Measurements from ENCODE around the gene SYT8.

SYT8 gene

GRCh38 chr11:1846453-1846932 is 11.7 kb downstream of the SYT8 start:
- DNase-seq, result no peak

DNA sequence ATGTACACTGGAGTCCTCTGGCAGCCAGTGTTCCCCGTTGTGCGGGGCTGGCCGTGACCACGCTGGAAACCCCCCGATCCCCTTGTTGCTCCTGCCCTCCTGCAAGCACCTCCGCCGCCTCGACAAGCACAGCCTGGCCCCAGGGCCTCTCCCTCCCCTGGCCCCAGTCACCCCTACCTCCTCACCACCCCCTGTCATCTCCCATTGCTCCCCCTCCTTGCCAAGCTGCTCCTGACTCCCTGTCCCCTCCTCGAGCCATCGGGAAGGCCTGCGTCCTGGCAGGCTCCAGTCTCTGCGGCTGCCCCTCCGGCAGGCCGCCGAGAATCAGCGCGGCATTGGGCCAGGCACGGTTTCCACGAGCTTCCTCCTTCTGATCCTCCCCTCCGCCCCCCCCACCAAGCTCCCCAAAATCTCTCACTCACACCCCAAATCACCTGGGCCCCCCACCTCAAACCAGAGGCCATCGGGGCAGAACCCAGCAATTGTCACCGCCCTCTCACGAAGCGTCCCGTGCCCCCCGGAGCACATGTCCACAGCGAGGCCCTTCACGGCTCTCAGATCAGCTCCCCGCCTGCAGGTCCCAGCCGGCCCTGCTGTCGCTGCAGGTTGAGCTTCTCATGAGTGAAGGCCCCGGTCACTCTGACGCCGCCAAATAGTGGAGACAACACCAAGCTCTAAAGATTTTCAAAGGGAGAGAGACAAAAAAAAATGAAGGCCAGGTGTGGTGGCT is 12.4 kb downstream of the SYT8 start:
- DNase-seq, result no peak

GRCh38 chr11:1847926-1848639 is 13.3 kb downstream of the SYT8 start:
- no peak for DNase-seq

GRCh38 chr11:1848640-1849430 is 14.0 kb downstream of the SYT8 start:
- DNase-seq, result no peak

DNA sequence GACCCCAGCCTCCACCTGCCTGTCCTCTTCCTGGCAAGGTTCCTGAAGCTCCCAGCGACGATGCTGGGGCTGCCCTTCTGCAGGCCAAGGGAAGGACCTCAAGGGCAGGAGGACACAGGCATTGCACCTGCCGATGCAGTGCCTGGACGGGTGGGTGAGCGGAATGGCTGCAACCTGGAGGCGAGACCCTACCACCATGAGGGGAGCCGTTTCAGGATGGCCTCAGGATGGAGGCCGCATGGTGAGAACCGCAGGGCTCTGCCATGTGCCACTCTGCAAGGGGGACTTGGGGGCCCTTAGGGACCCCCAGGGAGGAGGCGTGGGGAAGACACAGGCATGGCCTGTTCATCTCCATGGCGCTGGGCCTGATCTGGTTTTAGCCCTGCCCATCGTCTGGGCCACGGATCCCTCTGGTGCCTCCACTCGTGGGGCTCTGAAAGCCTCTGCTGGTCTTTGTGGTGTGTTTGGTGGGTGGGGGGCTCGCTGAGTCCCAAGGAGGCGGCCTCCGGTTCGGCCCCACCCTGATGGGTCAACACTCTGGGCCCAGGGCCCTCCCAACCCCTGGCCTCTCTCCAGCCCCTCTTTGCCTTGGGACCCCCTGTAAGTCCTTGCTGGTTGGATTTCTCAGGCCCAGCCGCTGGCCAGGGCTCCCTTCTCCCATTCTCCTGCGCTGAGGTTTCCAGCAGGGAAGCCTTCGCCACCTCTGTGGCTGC is 16.8 kb downstream of the SYT8 start:
- DNase-seq, result no peak

GRCh38 chr11:1852271-1852876 is 17.6 kb downstream of the SYT8 start:
- DNase-seq, result no peak

DNA sequence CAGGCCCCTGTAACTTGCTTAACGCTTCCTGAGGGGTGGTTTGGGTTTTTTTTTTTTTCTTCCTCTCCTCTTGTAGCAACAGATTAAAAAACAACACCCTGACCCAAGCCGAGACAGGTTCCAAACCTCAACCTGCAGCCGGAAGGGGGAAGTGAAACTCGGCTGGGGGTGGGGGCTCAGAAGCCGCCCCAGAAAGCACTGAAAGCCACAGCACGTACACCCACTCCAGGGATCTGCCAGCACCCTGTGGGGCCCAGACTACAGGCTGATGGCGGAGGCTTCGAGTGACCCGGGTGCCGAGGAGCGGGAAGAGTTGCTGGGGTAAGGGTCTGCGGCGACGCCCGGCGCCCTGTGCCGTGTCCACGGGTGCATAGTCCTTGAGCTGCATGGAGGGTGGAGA is 18.1 kb downstream of the SYT8 start, which contains the start of gene LSP1:
LSP1 (plus strand) TSS at position 208 of the 400 bp plus-strand sequence; CDS start at position 269, 61 bp downstream.
- no peak for DNase-seq

DNA sequence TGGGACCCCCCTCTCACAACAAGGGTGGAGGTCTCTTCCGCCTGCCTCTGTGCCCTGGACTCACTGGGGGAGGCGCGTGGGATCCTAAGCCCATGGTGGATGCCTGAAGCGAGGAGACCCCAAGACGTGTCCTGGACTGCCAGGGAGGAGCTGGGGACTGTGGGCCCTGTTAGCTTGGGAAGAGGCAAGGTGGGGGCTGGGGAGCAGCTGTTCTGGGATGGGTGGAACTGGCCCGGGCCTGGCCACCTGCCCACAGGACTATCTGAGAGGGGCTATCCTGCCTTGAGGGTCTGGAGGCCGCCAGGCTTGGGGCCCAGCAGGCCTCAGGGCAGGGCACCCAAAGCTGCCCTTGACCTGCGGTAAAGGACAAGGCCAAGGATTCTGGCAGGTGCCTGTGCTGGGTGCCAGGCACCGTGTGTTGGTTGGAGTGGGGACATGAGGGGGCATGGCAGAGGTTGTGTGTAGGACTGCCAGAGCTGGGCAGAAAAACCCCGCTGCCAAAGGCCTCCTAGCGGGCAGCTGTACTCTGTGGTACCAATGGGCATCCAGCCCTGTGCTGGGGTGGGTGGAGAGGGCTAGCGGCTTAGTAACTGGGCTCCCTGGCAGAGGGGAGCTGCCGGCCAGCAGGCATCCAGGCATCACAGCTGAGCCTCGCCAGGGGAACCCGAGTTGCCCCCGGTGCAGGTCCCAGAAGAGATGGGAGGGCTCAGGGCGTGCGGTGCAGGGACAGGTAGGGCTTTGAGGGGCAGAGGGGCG is 18.8 kb downstream of the SYT8 start:
- DNase-seq, result no peak

DNA sequence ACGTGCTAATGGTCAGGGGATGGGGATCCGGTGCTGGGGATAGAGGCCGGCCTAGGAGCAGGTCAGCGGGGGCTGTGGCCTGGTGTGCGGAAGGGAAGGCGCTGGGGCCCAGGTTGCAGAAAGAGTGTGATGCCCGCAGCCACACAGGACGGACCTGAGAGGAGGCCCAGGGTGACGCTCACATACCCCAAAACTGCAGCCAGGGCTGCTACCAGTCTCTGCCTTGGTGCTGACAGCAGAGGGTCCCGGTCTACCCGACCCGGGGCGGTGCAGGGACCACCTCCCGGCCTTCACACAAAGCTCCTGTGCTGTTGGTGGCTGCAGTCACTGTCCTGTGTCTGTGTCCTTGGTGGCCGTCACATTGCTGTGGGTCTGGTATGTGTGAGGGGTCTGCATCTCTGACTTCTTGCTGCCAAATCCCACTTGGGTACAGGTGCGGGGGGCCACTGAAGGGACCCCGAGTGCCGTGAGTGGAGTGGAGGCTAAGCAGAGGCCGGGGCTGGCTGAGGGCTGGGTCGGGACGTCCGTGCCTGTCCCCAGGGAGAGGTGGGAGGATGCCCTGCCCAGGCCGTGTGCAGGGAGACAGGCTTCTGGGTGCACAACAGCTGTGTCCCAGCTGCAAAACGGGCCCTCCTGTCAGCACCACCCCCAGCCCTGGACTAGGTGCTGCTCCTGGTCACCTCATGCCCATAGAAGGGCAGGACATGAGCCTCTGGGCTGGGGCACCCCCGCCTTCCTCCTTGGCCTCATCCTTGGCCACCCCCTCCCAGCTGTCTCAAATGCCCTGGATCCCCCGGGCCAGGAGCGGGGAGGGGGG is 19.6 kb downstream of the SYT8 start:
- no peak for DNase-seq

DNA sequence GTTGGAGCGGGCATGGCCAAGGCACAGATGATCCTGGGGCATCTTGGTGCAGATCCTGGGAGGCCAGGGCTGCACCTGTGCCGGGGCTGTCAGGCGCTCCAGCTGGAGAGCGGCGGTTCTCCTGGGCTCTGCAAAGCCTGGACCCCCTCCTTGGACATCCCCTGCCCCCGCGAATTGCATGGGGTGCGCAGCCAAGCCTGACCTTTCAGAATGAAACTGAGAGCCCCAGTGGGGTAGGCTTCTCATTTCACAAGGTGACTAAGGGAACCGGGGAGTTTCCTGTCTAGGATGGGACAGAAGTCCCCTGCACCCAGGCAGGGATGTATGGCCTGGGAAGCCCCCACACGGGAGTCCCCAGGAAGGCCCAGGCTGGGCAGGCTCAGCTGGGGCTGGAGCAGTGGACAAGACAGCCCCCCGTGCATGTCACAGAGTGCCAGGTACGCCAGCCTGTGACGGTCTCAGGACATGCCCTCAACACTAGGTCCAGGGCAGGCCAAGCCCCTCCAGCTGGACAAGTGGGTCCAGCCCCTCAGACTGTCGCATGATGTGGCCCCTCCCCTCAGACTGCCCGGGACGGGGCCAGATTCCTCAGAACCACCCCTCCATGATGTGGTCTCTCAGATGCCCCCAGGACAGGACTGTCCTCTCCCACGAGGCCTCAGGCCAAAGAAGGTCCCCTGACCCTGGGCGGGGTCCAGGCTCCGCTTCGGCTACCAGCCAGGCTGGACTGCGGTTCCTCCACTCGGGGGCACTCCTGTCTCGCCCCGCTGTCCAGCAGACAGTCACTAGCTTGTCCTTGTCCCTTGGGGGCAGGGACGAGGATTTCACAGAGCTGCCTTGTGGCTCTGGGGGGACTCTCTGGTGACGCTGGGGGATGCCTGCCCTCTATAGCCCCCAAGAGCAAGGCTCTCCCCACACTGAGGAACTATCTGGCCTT is 20.4 kb downstream of the SYT8 start:
- no peak for DNase-seq

DNA sequence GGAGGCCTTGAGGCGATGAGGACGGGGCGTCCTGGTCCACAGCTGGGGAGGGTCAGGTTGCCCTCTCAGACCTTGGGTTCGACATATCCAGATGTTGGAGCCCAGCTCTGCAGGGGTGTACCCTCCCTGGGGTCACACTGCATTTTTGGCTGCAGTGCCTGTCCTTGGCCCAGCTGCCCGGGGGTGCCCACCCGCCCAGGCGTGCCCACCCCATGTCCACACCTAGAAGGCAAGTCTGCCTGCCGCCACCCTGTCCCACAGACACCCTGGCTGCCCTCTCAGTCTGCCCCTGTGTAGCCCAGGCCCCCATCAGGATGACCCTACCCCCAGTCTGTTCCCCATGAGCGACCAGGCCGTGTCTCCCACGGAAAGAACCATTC is 21.1 kb downstream of the SYT8 start:
- no peak for DNase-seq

DNA sequence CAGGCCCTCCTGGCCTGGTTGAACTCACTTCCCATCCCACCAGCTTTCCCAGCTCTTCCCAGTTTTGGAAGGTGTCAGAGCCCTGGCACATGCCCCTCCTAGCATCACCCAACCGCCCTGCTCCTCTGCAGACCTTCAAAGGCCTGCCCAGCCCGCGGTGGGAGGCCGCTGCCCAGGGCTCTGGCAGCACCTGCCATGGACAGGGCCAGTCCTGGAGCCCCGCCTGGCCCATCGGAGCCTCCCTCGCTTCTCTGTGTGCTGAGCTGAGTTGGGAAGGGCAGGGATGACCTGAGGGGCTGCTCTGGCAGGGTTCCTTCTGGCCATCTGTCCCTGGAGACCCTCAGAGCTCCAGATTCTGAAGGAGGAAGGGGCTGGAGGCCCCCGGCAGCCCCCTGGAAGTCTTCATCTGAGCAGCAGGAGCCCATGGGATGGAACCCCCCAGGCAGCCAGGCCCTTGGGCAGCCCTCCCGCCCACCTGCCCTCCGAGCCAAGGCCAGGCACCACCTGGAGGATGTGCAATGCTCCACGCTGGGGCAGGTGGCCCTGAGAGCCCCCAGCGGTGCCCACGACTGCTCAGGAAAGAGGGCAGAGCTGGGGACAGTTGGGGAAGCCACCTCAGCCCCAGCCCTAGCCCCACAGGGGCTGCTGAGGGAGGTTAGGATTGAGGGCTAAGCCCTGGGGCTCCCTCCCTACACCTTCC is 21.7 kb downstream of the SYT8 start:
- no peak for DNase-seq

GRCh38 chr11:1857064-1857463 is 22.3 kb downstream of the SYT8 start:
- no peak for DNase-seq

DNA sequence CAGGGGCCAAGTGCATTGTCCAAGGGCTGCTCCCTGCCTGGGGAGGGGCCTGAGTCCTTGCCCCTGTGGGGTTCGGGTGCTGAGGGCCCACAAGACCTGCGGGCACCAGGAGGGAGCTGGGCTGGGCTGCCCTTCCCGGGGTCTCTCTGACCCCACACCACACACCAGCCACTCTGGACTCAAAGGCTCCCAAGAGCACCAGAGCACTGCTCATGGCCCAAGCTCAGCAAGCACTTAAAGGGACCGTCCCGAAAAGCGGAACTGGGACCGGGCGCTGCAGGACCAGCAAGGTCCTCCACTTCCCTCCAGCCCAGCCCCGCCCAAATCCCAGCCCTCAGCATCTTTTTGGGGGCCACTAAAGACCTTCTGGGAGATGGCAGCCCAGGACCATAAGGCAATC is 23.4 kb downstream of the SYT8 start:
- DNase-seq, result no peak

DNA sequence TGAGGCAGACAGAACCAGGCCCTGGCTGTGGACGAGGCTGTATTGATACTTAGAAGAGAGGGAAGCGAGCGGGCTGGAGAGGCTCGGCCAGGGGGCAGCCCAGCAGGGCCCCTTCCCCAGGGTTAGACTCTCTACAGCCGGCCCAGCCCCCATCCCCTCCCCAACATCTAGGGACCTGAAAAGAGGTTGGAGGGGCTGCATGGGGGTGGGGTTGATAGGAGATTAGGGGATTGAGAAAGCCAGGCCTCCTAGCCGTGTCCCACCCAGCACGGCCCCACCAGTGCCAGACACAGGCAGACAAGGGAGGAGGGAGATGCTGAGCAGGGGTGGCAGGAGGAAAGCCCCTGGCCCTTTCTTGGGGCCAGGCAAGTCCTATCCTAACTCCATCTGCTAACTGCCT is 23.8 kb downstream of the SYT8 start:
- DNase-seq, result no peak

DNA sequence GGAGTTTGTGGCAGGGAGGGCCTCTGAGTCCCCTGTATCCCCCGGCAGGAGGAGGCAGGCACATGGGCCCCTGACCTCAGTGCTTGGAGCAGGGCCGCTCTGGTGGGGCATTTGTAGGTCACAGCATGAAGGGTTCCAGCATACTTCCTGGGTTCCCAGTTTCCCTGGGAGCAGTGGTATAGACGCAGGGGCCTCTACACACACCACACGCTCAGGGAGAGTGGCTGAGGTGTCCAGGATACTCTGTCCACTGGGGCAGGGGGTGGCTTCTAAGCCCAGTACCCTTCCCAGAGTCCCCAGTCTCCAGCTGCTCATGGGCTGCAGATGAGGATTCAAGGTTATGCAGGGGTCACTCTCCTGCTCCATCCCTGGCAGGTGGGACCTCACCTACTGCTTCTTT is 24.2 kb downstream of the SYT8 start:
- DNase-seq, result no peak

- DNase-seq, result no peak
Observed at GRCh38 chr11:1860108-1860507, 25.3 kb downstream of the SYT8 start.

- no peak for DNase-seq
Observed at GRCh38 chr11:1861435-1862411, 26.9 kb downstream of the SYT8 start.

Measured in GF-D8 (cell line).